C4-2B (cell line): Measurements from ENCODE around the gene SCAP.

Source experiments
- CTCF ChIP-seq: fragments of 450-650 bp; conservative IDR thresholded peaks from 2 replicates; pipeline ENCODE4 v1.5.1; 2017; ENCODE audit warnings: mild to moderate bottlenecking
- ZFX ChIP-seq: fragments of 450-650 bp; IDR thresholded peaks from 2 replicates; pipeline ENCODE4 v1.6.1; 2017

DNA sequence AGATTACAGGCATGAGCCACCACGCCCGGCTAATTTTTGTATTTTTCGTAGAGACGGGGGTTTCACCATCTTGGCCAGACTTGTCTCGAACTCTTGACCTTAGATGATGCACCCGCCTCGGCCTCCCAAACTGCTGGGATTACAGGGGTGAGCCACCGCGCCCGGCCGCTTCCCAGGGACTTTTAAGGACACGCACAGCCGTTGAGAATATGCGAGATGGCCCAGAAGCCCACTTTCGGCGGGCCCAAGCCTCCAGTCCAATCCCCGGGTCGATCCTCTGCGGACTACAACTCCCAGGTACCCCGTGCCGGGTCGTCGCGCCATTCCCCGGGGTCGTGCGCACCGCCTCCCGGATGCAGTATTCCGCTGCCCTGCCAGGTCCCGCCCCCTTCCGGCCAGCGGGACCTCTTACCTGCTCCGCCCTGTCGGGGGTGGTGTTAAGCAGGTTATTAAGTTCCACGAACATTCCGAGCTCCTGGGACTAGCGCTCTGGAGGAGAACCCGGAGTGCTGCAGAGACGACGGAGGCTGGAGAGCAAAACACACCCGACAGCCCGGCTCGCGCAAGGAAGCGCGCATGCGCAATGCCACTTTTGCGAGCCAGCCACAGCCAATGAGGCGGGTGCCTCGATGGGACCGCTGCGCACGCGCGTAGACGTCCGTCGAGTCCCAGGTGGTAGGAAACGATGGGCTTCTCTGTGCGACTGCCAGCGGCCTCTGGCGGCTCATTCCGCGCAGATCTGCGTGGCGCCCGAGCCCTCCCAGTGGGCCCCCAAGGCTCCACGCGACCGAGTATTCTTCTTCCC is 37.6 kb upstream of the SCAP start, which contains the start of gene ELP6:
- TF ChIP-seq CTCF (peak; percentile 49), ZFX (peak; percentile 53; the same call in 1 of the 2 replicates)
